HG03103 (cell line): ENCODE results near the gene FOXP2.

Source experiments
- ATAC-seq: cut with Tn5 transposase; IDR thresholded peaks from one replicate; pipeline ENCODE4 v1.9.1; 2021; ENCODE audit warnings: low read depth; ENCODE audit not compliant: unreplicated experiment

Gene FOXP2

GRCh38 chr7:114700247-114700928 is 285.8 kb downstream of the FOXP2 start:
- ATAC-seq: no peak

- no peak for ATAC-seq
Observed at GRCh38 chr7:114703677-114704076, 289.1 kb downstream of the FOXP2 start.

GRCh38 chr7:114708646-114709045 is 294.0 kb downstream of the FOXP2 start:
- ATAC-seq: no peak

- no peak for ATAC-seq
Observed at GRCh38 chr7:114710499-114710898, 295.9 kb downstream of the FOXP2 start.

DNA sequence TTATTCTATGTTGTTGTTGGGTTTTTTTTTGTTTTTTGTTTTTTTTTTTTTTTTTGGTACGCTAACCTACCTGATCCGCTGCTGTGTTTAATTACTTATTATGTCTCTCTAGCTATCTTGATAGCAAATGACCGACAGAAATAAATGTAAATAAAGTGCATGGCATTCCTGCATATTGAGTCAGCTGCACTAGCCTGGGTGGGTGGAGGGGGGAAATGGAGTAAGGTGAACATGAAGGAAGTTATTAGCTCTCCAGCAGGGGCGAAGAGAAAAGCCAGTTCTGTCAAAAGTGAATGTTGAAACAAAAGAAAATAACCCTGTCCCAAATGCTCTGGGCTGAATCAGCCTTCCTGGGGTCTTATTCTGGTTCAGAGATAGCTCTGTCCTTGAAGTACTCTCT is 296.6 kb downstream of the FOXP2 start:
- no peak for ATAC-seq

- no peak for ATAC-seq
Observed at GRCh38 chr7:114715907-114716306, 301.3 kb downstream of the FOXP2 start.

DNA sequence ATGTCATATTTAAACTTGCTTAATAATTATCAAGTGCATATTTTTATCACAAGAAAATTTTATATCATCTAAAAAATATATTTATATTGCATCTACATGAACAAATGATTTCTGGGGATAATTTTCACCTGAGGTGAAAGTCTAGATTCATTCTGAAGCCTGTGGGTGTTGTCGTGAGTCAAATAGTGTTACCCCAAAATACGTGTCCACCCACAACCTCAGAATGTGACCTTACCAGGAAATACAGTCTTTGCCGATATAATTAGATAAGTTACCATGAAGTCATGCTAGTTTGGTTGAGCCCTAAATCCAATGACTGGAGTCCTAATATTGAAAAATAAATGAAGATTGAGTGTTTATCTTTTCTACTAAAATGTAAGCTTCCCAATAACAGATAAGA is 304.2 kb downstream of the FOXP2 start:
- ATAC-seq: peak; percentile 45

DNA sequence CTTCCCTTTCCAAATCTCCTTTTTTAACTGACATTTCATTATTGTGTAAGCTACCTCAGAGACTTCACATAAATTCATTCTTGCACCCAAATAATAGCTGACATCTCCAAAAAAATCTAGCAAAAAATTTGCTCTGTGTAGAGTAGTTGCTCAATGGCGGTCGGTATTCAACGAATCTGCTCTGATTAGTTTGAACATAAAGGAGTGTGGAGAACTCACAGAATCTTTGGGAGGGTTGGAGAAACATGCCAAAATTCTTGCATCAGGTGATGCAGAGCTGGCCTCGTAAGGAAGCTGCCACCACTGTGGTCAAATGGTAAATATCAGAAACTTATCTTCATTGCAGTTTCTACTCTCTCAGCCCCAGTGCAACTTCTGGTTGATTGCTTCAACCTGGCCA is 306.1 kb downstream of the FOXP2 start:
- ATAC-seq: no peak

DNA sequence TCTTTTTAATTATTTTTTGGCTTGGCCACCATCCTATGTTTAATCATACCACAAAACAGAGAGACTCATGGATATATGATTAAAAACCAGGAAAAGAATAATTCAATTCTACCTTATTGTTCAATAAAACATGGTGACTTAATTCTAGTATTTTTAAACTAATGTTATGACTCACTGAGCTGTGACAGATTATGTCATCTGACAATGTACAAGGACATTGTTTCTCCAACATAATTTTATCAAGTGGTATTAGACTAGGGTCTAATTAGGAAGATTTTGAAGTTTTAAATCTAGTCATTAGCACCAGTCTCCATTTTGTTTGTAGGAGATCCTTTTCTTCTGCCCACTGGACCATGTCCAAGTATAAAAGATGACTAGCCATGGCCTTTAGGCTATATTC is 307.9 kb downstream of the FOXP2 start:
- no peak for ATAC-seq

DNA sequence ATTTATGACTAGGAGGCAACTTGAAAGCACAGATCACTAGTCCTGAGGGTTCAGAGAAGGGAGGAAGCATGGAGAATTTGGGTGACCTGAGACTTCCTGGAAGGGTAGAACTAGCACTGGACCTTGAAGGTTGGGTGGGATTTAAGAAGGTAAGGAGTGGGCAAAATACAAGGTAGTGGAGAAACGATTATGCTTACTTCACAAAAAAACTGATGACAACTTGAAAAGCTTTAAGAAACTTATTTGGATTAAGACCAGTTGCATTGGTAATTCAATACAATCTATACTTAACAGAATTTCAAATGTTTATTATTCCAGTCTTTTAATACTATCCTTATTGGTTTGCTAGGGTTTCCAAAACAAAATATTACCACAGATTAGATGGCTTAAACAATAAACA is 308.7 kb downstream of the FOXP2 start:
- no peak for ATAC-seq

- no peak for ATAC-seq
Observed at GRCh38 chr7:114740095-114740494, 325.5 kb downstream of the FOXP2 start.

GRCh38 chr7:114740941-114741340 is 326.3 kb downstream of the FOXP2 start:
- no peak for ATAC-seq

GRCh38 chr7:114741911-114742310 is 327.3 kb downstream of the FOXP2 start:
- no peak for ATAC-seq
